PFSK-1 (cell line): ENCODE measurements around the gene TSPAN33.

Source experiments
- POLR2AphosphoS5 ChIP-seq: IDR thresholded peaks from 2 replicates; pipeline ENCODE4 v1.6.1; 2012; ENCODE audit warnings: low read depth, mild to moderate bottlenecking, control low read depth, low read length, moderate library complexity
- SIN3A ChIP-seq: IDR thresholded peaks from 2 replicates; pipeline ENCODE4 v1.6.1; 2012; ENCODE audit warnings: mild to moderate bottlenecking, low read length, moderate library complexity, borderline replicate concordance; ENCODE audit not compliant: insufficient read depth
- TAF1 ChIP-seq: IDR thresholded peaks from 2 replicates; pipeline ENCODE4 v1.6.1; 2012; ENCODE audit warnings: low read length, control low read depth, borderline replicate concordance; ENCODE audit not compliant: insufficient read depth

DNA sequence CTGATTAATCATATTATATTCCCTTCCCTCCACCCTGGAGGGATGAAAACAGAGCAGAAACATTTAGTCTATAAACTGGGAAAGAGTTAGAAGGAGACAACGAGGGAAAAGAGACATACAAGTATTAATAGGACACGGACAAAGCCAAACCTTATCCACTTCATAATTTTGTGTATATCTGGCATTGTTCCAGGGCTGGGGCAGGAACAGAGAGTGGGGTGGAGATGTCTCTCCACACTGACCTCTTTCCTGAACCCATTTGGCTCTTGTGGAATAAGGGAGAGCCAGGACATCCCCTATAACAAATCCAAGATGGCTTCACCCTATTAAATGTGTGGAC, 43.7 kb upstream of the TSPAN33 start:
- no peak for TF ChIP-seq SIN3A
- no peak for TF ChIP-seq POLR2AphosphoS5
- TF ChIP-seq TAF1 = no peak
